HG03442 (cell line): ENCODE results near the gene TFAP2E.

Experiments
- ATAC-seq: cut with Tn5 transposase; IDR thresholded peaks from one replicate; pipeline ENCODE4 v1.9.1; 2021; ENCODE audit warnings: mild to moderate bottlenecking, moderate library complexity; ENCODE audit not compliant: unreplicated experiment

The TFAP2E gene

DNA sequence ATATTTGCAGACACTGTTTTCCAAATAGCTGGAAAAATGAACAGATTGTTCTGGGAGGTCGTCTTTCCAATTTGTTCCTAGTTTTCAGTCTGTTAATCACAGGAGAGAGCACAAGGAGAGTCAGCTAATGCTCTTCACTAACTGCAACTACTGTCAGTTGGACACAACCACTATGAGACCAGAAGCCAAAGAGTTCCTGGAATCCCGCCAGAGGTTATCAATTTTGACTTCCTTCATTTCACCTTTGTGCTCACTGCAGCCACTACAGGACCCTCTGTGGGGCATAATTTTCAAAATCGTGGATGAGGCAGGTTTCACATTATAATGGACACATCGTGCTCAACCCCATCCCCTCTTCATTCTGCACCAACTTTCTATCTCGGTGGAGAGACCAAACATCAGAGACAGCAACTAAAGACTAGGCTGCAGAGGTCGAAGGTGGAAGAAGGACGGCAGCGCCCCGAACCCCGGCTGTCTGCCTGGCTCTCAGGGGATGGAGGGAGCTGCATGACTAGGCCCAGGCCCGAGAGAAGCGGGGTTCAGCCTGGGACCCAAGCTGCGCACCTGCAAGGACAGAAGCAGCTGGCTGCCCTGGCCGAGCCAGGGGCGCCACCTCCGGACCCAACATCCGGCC is 16.5 kb upstream of the TFAP2E start:
- ATAC-seq, result no peak

GRCh38 chr1:35557118-35557610 is 15.9 kb upstream of the TFAP2E start, which contains the start of gene KIAA0319L:
TSS of gene KIAA0319L (minus strand) at chr1:35557403. CDS start at chr1:35554491, 2,912 bp downstream.
- peak; percentile 69 for ATAC-seq

- ATAC-seq, result peak; percentile 73
Observed at GRCh38 chr1:35557611-35558373, 15.3 kb upstream of the TFAP2E start, which contains the start of gene NCDN. TSS of gene NCDN (plus strand) at chr1:35557799. CDS start at chr1:35558191, 392 bp downstream.

GRCh38 chr1:35558374-35559316 is 14.5 kb upstream of the TFAP2E start:
- ATAC-seq, result no peak

GRCh38 chr1:35559317-35559944 is 13.7 kb upstream of the TFAP2E start:
- ATAC-seq, result no peak

- no peak for ATAC-seq
Observed at GRCh38 chr1:35560256-35561225, 12.6 kb upstream of the TFAP2E start.

GRCh38 chr1:35561297-35561971 is 11.7 kb upstream of the TFAP2E start:
- no peak for ATAC-seq

GRCh38 chr1:35561972-35562680 is 11.0 kb upstream of the TFAP2E start:
- no peak for ATAC-seq

GRCh38 chr1:35563166-35563565 is 9.9 kb upstream of the TFAP2E start:
- no peak for ATAC-seq

- no peak for ATAC-seq
Observed at GRCh38 chr1:35564037-35564883, 8.9 kb upstream of the TFAP2E start.

DNA sequence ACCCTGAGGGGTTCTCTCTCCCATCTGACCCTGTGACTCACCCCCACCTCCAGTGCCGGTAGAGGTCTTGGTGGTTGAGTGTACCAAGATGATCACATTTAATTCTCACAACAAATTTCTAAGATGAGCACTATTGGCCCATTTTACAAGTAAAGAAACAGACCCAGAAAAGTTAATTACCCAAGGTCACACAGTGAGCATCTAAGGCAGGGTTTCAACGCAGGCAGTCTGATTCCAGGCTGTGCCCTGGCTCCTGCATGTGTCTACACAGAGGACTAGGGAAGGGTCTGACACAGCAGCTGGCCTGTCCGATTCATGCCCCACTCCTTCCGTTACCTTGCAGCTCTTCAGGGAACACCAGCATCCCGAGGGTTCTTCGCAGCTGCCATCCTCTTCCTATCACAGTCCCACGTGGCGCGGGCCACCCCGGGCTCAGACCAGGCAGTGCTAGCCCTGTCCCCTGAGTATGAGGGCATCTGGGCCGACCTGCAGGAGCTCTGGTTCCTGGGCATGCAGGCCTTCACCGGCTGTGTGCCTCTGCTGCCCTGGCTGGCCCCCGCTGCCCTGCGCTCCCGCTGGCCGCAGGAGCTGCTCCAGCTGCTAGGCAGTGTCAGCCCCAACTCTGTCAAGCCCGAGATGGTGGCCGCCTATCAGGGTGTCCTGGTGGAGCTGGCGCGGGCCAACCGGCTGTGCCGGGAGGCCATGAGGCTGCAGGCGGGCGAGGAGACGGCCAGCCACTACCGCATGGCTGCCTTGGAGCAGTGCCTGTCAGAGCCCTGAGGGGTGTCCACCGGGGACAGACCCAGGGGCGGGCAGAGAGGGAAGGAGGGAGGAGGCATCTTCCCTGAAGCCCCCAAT is 8.0 kb upstream of the TFAP2E start:
- ATAC-seq, result no peak

GRCh38 chr1:35565742-35566133 is 7.4 kb upstream of the TFAP2E start:
- no peak for ATAC-seq

GRCh38 chr1:35567947-35568558 is 5.1 kb upstream of the TFAP2E start:
- ATAC-seq, result no peak

- ATAC-seq, result no peak
Observed at GRCh38 chr1:35568975-35569395, 4.1 kb upstream of the TFAP2E start.

DNA sequence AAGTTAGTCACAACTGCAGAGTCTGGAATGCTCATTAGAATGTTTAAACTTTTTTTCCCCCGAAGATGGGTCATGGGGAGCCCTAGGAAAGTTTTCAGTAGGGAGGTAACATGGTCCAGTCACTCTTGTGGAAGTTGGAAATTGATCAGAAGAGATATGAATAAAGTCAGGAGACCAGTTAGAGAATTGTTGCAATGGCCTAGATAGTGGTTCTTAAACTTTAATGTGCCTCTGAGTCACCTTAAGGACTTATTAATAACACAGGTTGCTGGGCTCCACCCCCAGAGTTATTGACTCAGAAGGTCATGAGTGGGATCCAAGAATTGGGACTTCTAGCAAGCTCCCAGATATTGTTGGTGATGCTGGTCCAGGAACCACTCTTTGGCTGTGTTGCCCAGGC is 3.2 kb upstream of the TFAP2E start:
- ATAC-seq, result no peak

- ATAC-seq, result no peak
Observed at GRCh38 chr1:35570589-35571137, 2.5 kb upstream of the TFAP2E start.
